Measurements from ENCODE around the gene REP15. TPM values are rescaled to one million over a fixed set of nuclear protein-coding genes. Genes with fewer than 3 reads are reported as not detected.

REP15 gene
- polyA plus RNA-seq (0.59 to 1.8 TPM (median 1.6 TPM) in 3 replicates), polyA minus RNA-seq (1.3 to 1.9 TPM in 2 of 3 replicates, not detected in the other)
- 1.1 TPM for polyA plus RNA-seq (2011; ENCODE audit: low read depth)
- 0.75 and 1.3 TPM in 2 replicates for polyA plus RNA-seq (2011; cell fraction: cytosol; rRNA removed)
- polyA plus RNA-seq (2011; cell fraction: nucleus; rRNA removed): 2.2 and 3.9 TPM in 2 replicates
- polyA plus RNA-seq (2012; ENCODE audit: low replicate concordance): 1.0 and 1.7 TPM in 2 replicates
- not detected for polyA minus RNA-seq (2011; cell fraction: cytosol; rRNA and poly(A)+ RNA removed)
- 4.0 and 4.7 TPM in 2 replicates for polyA minus RNA-seq (2011; cell fraction: nucleus; rRNA and poly(A)+ RNA removed)

- H3K9me1 ChIP-seq (ENCODE audit: control insufficient read depth, extremely low read depth, insufficient read depth, low read length): no peaks in the 10 kb centered on the region
- TF ChIP-seq EZH2 (IDR thresholded peaks at IDR 0.05; ENCODE audit: low read length): no peak
- TF ChIP-seq, protein P1, sequence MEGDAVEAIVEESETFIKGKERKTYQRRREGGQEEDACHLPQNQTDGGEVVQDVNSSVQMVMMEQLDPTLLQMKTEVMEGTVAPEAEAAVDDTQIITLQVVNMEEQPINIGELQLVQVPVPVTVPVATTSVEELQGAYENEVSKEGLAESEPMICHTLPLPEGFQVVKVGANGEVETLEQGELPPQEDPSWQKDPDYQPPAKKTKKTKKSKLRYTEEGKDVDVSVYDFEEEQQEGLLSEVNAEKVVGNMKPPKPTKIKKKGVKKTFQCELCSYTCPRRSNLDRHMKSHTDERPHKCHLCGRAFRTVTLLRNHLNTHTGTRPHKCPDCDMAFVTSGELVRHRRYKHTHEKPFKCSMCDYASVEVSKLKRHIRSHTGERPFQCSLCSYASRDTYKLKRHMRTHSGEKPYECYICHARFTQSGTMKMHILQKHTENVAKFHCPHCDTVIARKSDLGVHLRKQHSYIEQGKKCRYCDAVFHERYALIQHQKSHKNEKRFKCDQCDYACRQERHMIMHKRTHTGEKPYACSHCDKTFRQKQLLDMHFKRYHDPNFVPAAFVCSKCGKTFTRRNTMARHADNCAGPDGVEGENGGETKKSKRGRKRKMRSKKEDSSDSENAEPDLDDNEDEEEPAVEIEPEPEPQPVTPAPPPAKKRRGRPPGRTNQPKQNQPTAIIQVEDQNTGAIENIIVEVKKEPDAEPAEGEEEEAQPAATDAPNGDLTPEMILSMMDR (optimal IDR thresholded peaks at IDR 0.05 in 1 of 3, IDR thresholded peaks at IDR 0.05 in 1 of 3, conservative IDR thresholded peaks at IDR 0.05 in 1 of 3; ENCODE audit: extremely low read depth in 1 of 3, insufficient read depth in 2 of 3, low read length in 3 of 3): no peak
- FAIRE-seq (no peak), DNase-seq (ENCODE audit: low read depth, low spot score) (no peak)
- no peak within 1 kb of the TSS for H3K4me2 ChIP-seq (ENCODE audit: control insufficient read depth, extremely low read depth, insufficient read depth, low read depth, low read length)
- H3K4me3 ChIP-seq (ENCODE audit: control insufficient read depth in 2 of 3, extremely low read depth in 1 of 3, insufficient read depth in 2 of 3, low read depth in 1 of 3, low read length in 3 of 3): no peak within 1 kb of the TSS
- no peaks in the 10 kb centered on the region for H4K20me1 ChIP-seq (ENCODE audit: control insufficient read depth, extremely low read depth, insufficient read depth, low read length)
- H3K4me1 ChIP-seq (ENCODE audit: control insufficient read depth, extremely low read depth, insufficient read depth, low read length): no peaks in the 10 kb centered on the region
- no peak within 1 kb of the TSS for H2AFZ ChIP-seq (ENCODE audit: control insufficient read depth, low read length)
- H3K27me3 ChIP-seq (ENCODE audit: control insufficient read depth, extremely low read depth, insufficient read depth, low read length): no peaks in the 10 kb centered on the region
- H3K36me3 ChIP-seq (ENCODE audit: control insufficient read depth in 2 of 2, extremely low read depth in 1 of 2, insufficient read depth in 2 of 2, low read length in 2 of 2): peaks cover 14 to 18% of the 10 kb centered on the region in 2 experiments
- no peak within 1 kb of the TSS for H3K9ac ChIP-seq (ENCODE audit: control insufficient read depth, extremely low read depth, insufficient read depth, low read length)
- no peaks in the 10 kb centered on the region for H3K79me2 ChIP-seq (ENCODE audit: control insufficient read depth, insufficient read depth, low read length)
- dilution Hi-C loops (cut with MboI; ENCODE audit: extremely low pct_ligation_motif_present, low sequenced_read_pairs): no loop called here
- H3K9me3 ChIP-seq (ENCODE audit: control insufficient read depth, low read depth, low read length): no peaks in the 10 kb centered on the region
- H3K27ac ChIP-seq (ENCODE audit: control insufficient read depth, insufficient read depth, low read length): no peak within 1 kb of the TSS
Observed at GRCh38 chr12:27696293-27696652, at the start of gene REP15. TSS of gene REP15 (plus strand) at chr12:27696447. CDS start at chr12:27696563, 116 bp downstream.

DNA sequence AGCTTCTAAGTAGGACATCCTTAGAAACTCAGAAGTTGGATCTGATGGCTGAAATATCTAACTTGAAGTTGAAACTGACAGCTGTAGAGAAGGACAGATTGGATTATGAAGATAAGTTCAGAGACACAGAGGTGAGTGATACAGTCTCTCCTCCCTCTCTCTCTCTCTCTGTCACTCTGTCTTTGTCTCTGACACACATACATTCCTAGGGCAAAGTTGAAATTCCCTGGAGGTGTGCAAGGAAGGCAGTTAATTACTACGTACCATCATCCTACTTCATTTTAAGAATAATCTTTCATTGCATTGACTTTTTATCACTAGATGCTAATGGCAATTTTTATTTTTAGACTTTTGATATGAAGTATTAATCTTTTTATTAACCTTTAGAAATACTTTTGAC lies 46.2 kb upstream of the REP15 start:
- no peaks in the 10 kb centered on the region for H3K9me3 ChIP-seq (ENCODE audit: control insufficient read depth, low read depth, low read length)
- TF ChIP-seq, protein P1 (optimal IDR thresholded peaks at IDR 0.05 in 1 of 3, IDR thresholded peaks at IDR 0.05 in 1 of 3, conservative IDR thresholded peaks at IDR 0.05 in 1 of 3; ENCODE audit: extremely low read depth in 1 of 3, insufficient read depth in 2 of 3, low read length in 3 of 3): no peak
- TF ChIP-seq EZH2 (IDR thresholded peaks at IDR 0.05; ENCODE audit: low read length): no peak
- dilution Hi-C loops (cut with MboI; ENCODE audit: extremely low pct_ligation_motif_present, low sequenced_read_pairs): no loop called here

More for the DNA sequence above, 46.2 kb upstream of the REP15 start:
- Histone ChIP-seq H4K20me1 (ENCODE audit: control insufficient read depth, extremely low read depth, insufficient read depth, low read length) (no peaks in the 10 kb centered on the region), H3K4me1 (ENCODE audit: control insufficient read depth, extremely low read depth, insufficient read depth, low read length) (peaks cover 9% of the 10 kb centered on the region), H3K4me2 (ENCODE audit: control insufficient read depth, extremely low read depth, insufficient read depth, low read depth, low read length) (no peak overlapping the region), H3K9ac (ENCODE audit: control insufficient read depth, extremely low read depth, insufficient read depth, low read length) (no peak overlapping the region), H3K27ac (ENCODE audit: control insufficient read depth, insufficient read depth, low read length) (no peak overlapping the region), H3K36me3 (ENCODE audit: control insufficient read depth in 2 of 2, extremely low read depth in 1 of 2, insufficient read depth in 2 of 2, low read length in 2 of 2) (peaks cover 4 to 13% of the 10 kb centered on the region in 2 experiments), H3K79me2 (ENCODE audit: control insufficient read depth, insufficient read depth, low read length) (no peaks in the 10 kb centered on the region), H3K4me3 (ENCODE audit: control insufficient read depth in 2 of 3, extremely low read depth in 1 of 3, insufficient read depth in 2 of 3, low read depth in 1 of 3, low read length in 3 of 3) (no peak overlapping the region), H3K27me3 (ENCODE audit: control insufficient read depth, extremely low read depth, insufficient read depth, low read length) (no peaks in the 10 kb centered on the region), H3K9me1 (ENCODE audit: control insufficient read depth, extremely low read depth, insufficient read depth, low read length) (no peaks in the 10 kb centered on the region), H2AFZ (ENCODE audit: control insufficient read depth, low read length) (no peak overlapping the region)
- DNase-seq (ENCODE audit: low read depth, low spot score) (no peak), FAIRE-seq (peak; percentile 55)
